Adrenal gland (tissue), 5 donors: Measurements from ENCODE around the gene PITPNB.

Experiments
- POLR2A ChIP-seq, 2 donors: fragments of 450-650 bp; IDR thresholded peaks; one replicate each; pipeline ENCODE4 v1.6.1; 2017; ENCODE audit warnings: antibody characterized with exemption in 2 of 2, mild to moderate bottlenecking in 2 of 2, moderate library complexity in 1 of 2
- TF ChIP-seq, protein P1 (sequence below), 6 experiments: fragments of 450-650 bp in 4 of 6; fragments of 200-600 bp in 2 of 6; sonication (generic) in 1 of 6; IDR thresholded peaks; 1 replicate in 5 of 6; 2 replicates in 1 of 6; pipeline versions ENCODE4 v1.5.1 to v1.8.0; 2016 to 2021; ENCODE audit warnings: antibody characterized with exemption in 6 of 6, mild to moderate bottlenecking in 2 of 6, moderate library complexity in 1 of 6
- donor health status: DM: no; HTN: no; CAD: no.

DNA sequence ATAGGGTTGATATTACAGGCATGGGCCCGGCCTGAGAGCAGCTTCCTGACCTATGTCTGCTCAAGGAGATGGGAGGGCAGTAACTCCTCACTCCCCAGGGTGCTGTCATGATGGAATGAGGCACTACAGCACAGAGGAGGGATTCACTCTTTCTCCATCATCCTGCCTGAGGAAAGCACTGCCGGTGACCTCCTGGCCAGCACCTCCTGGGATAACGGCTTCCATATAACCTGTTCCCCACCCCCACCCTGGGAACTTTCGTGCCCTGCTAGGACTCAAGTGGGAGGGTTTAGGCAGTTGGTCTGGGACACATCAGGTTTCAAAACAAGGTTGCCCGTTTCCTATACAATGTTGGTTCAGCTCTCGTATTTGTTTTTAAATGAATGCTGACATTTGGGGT, 74.8 kb downstream of the PITPNB start:
- TF ChIP-seq, protein P1, sequence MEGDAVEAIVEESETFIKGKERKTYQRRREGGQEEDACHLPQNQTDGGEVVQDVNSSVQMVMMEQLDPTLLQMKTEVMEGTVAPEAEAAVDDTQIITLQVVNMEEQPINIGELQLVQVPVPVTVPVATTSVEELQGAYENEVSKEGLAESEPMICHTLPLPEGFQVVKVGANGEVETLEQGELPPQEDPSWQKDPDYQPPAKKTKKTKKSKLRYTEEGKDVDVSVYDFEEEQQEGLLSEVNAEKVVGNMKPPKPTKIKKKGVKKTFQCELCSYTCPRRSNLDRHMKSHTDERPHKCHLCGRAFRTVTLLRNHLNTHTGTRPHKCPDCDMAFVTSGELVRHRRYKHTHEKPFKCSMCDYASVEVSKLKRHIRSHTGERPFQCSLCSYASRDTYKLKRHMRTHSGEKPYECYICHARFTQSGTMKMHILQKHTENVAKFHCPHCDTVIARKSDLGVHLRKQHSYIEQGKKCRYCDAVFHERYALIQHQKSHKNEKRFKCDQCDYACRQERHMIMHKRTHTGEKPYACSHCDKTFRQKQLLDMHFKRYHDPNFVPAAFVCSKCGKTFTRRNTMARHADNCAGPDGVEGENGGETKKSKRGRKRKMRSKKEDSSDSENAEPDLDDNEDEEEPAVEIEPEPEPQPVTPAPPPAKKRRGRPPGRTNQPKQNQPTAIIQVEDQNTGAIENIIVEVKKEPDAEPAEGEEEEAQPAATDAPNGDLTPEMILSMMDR (IDR thresholded peaks at IDR 0.05) = no peak
- TF ChIP-seq POLR2A (IDR thresholded peaks at IDR 0.05) = no peak
